ELF-1 (cell line): ENCODE data around the gene TMC6.
A peak's percentile ranks its signal among the peaks of the same experiment; 100 is the strongest.

Experiments
- DNase-seq: peaks from one replicate; pipeline ENCODE4 v3.0.0-alpha.2; 2016; ENCODE audit warnings: low read depth, low spot score

Gene TMC6

DNA sequence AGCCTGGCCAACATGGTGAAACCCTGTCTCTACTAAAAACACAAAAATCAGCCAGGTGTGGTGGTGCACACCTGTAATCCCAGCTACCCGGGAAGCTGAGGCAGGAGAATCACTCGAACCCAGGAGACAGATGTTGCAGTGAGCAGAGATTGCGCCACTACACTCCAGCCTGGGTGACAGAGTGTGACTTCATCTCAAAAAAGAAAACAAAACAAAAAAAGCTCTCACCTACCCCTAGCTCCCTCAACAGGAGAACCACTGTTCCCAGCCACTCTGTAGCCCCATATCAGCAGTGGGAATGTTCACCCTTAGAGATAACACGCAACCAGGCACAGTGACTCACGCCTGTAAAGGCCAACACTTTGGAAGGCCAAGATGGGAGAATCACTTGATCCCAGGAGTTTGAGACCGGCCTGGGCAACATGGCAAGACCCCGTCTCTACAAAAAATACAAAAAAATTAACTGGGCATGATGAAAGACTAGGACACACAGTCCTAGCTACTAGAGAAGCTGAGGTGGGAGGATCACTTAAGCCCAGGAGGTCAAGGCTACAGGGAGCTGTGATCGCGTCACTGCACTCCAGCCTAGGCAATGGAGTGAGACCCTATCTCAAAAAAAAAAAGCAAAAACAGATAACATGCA lies 7.4 kb upstream of the TMC6 start:
- no peak for DNase-seq

DNA sequence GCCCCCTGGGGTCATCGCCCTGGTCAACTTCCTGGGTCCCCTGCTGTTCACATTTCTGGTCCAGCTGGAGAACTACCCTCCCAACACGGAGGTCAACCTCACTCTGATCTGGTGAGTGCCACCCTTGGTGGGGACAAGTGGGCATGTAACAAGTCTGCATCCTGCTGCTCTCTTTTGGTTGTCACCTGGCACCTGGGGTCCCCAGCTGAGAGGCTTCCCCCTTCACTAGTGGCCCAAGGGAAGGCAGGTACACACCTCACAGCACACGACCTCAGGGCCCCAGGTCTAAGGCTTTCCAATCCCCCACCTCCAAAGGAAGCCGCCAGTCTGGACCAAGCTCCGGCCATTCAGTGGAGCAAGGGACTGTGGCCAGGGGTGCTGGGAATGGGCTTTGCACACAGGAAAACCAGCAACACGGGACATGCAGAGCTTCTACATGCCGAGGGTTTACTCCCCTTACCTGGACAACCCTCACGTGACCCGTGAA lies 6.4 kb upstream of the TMC6 start:
- no peak for DNase-seq

DNA sequence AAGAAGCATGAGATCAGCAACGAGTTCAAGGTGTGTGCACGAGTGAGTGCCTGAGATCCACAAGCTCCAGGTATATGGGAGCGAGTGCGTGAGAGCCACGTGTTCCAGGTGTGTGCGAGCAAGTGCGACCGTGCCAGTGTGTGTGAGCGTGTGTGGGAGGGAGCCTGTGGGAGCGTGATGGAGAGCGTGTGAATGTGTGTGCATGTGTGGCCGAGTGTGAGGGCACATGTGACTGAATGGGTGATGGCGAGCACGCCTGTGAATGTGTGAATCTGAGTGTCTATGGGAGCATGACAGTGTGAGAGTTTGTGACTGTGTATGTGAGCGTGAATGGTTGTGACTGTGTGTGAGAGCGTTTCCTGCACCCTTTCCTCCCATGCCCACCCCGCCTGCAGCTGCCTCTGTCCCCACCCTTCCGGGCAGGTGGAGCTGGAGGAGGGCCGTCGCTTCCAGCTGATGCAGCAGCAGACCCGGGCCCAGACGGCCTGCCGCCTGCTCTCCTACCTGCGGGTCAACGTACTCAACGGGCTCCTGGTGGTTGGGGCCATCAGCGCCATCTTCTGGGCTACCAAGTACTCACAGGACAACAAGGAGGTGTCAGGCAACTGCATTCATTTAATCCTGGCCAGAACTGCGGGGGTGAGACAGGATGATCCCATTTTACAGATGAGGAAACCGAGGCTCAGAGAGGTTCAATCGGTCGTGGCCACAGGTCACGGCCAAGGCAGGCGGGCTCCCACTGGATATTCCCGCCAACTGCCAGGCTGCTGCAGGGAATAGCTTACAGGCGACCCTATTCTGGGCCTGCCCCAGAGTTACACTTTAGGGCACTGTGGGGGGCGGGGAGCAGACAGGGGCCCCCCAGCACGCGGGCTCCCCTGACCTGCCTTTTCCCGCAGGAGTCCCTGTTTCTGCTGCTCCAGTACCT lies 5.7 kb upstream of the TMC6 start:
- peak; percentile 88 for DNase-seq

DNA sequence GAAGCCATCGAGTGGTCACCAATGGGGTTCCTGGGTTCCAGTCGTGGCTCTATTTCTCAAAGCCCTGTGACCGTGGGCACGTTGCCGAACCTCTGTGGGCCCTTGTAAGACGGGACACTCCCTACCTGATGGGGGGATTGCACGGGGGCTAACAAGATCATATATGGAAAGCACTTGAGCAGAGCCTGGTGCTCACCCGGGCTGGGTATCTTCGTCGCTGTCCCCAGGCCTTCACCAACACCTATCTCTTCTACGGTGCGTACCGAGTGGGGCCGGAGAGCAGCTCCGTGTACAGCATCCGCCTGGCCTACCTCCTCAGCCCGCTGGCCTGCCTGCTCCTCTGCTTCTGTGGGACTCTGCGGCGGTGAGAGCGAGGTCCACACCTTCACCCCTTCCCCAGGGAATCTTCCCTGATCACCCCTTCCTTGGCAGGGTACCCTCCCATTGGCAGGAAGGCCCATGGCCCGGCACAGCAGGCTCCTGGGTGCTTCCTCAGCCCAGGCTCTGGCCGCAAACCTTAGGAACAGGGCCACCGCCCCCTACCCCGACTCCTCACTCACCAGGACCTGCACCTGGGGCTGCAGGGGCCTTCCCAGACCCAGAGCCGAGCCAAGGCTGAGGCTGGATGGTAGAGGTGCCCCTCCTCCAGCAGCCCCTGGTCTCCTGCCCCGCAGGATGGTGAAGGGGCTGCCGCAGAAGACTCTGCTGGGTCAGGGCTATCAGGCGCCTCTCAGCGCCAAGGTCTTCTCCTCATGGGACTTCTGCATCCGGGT lies 4.8 kb upstream of the TMC6 start:
- no peak for DNase-seq

DNA sequence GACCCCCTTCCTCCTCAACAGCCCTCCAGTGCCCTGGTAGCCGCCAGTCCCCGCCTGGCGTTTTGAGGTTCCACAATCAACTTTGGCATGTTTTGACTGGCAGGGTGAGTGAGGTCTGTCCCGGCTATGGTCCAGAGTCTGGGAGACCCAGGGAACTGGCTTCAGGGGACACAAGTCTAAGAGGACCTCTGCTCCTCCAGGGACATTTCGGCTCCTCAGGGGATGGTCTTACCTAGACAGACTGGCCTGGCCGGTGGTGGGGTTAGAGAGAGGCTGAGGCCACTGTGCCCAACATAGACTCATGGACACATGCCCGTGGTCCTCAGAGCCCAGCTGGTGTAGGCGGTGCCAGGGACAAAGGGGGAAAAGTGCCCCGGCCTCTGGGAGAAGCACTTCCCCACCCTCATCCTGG lies 4.2 kb upstream of the TMC6 start:
- no peak for DNase-seq

DNA sequence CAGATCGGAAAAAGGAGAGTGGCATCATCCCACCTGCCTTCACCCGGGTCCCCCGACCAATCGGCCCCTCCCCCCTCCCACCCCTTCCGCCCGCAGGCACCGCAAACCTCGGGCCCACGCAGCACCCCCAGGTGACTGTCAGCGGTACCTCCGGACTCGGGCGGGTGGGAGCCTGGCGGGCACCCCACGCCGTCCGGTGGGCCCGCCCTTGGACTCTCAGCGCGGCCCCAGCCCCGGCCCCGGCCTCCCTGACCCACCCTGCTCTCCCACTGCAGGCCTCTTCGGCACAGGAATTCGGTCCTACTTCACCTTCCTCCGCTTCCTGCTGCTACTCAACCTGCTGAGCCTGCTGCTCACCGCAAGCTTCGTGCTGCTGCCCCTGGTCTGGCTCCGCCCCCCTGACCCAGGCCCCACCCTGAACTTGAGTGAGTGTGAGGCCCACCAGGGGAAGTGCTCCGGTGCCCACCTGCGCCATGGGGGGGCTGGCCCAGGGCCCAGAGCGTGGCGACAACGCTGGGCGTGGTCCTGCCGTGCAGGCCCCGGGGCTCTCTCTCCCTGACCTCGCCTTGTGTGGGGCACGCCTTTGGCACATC lies 3.6 kb upstream of the TMC6 start:
- DNase-seq, result peak; percentile 57

DNA sequence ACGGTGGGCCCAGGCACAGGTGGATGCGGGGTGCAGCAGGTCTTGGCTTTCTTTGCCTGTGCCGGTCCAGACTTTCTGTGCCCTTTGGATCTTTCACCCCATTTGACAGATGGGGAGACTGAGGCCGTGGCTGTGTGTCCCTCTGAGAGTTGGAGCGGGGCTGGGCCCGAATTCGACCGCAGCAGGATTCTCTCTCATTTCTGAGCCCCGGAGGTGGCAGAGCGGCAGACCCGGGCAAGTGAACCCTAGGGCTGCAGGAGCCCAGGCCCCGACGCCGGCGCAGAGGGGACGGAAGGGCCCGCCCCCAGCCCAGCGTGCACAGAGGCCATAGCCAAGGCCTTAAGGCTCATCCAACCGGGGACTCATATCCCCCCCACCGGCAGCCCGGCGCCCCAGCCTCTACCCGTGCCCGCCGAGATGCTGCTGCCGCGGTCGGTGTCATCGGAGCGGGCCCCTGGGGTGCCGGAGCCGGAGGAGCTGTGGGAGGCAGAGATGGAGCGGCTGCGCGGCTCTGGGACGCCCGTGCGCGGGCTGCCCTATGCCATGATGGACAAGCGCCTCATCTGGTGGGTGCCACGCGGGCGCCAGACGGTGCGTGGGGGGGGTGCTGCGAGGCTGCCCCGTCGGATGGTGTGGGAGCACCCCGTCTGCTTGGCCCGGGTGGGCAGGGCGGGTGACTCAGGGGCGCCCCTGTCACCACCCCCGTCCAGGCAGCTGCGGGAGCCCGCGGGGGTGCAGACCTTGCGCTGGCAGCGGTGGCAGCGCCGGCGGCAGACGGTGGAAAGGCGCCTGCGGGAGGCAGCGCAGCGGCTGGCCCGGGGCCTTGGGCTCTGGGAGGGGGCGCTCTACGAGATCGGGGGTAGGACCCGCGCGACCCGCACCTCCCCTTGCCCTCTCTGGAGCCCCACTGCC lies 2.9 kb upstream of the TMC6 start:
- no peak for DNase-seq

DNA sequence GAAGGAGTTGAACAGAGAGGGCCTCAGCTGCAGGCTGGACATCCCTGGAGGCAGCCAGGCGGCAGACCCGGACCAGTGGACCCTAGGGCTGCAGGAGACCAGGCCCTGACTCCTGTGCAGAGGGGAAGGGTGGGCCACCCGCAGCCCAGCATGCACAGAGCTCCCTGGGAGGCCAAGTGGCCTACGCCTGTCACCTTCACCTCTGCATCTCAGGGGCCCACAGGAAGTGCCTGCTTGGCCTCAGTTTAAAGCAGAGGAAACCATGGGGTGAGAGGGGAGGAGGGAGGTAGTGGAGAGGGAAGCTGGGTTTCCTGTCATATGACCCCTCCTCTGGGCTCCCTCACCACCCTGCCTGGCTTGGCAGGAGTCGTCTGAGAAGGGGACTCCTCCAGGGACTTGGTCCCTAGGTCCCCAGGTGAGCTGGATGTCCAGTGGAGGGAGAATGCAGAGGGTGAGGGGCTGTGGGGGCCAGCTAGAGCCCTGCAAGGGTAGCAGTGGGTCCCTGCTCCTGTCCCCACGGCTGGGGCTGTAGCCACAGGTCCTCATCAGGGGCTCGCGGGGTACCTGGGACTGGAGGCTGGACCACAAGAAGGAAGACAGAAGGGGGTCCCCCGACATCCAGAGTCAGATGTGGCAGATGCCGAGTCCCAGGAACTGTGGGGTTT lies 2.0 kb upstream of the TMC6 start, which contains the start of gene TMC8:
Gene TMC8, plus strand, starts transcription at position 335 of the 665 bp plus-strand sequence. CDS start 818 bp downstream, outside the sequence.
- no peak for DNase-seq

DNA sequence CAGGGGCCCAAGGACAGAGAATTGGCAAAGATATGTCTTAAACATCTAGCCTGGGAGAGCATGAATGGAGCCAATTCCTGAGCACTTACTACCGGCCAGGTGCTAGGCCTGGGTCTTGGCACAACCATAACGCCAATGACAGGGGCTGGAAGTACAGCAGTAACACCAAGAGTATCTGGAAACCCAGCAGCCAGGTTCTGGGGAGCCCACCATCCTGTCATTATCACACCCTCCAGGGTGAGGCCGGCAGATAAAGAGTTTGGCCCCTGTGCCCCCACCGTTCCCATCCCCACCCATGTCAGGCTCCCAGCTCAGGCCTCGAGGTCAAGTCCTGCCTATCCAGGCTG lies 1.5 kb upstream of the TMC6 start:
- DNase-seq, result no peak

DNA sequence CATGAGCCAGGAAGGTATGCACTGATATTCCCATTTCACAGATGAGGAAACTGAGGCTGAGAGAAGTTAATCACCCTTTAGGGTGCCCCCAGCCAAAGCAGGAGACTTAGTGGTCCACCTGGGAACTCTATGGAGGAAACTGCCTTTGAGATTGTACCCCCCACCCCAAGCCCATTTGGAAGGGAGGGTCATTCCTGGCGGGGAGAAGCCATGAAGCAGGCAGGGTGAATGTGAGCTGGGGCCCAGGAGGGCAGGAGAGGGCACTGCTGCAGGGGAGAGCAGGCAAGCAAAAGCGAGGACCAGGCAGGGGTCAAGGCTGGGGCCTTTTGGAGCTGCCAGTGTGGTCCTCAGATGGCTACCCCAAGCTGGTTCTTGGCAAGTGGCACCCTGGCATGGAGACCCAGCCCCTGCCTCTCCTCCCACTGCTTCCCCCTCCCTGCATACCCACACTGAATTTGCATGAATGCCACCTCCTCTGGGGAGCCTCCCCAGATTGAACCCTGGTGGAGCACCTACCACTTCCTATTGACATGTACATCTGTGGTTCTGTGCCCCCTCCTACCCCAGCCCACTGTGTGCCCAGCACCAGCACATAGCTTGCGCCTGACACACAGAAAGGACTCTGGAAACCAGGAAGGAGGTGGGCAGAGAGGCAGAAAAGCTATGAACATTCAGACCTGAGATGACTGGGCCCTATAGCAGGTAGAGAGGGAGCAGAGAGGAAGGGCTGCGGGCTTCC lies 965 bp upstream of the TMC6 start:
- no peak for DNase-seq

DNA sequence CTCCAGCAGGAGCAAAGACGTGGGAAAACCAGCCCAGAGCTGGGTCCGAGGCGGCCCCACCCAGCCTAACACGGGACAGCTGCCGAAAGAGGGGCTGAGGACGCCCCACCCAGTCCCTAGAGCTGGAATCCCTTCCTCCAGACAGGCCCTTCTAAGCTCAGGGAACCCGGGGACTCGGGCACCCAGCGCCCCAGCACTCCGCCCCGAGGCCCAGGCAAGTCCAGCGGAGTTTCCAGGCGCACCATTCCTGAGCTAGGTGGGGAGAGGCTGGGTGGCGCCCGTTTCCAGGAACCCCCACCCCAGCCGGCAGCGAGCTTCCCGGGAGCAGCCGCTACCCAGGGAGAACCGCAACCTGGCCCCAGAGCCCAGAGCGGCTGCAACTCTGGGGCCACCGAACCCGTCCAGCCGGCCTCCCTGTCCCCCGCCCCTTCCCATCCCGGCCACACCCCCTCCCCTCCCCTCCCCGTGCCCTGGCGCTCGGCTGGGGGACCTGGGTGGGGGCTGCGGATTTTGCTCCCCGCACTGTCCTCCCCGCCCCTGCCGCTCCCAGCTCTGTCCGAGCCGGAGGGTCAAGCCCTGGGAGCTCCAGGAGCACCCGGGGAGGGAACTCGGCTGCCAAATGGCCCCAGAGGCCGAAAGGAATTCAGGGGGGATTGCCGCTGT lies 536 bp downstream of the TMC6 start:
- peak; percentile 46 for DNase-seq

DNA sequence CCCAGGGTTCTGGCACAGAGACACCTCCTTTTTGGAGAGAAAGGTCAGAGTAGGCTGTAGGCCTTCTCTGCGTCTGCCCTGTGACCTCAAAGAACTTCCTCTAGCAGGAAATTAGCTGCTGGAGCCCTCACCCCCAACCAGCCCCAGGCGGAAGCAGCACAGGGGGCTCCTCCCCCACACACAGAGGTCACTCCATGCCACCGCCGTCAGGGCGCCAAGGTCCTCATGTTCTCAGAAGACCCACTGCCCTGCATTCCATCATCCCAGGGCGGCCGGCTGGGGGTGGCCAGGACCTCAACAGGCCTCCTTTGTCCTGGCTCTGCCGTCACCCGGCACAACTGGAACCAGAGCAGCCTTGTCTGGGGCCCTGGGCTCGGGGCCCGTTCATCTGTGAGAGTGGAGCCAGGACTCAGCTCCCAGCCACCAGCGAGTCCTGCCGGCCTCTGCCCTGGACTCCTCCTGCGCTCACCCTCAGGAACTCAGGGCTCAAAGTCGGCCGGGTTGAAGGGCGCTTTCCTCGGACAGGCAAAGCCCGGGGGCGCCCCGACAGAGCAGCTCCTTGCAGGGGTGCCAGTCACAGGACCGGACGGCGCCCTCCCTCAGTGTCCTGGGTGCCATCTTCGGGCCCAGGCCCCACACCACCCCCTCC lies 1.2 kb downstream of the TMC6 start:
- peak; percentile 78 for DNase-seq

DNA sequence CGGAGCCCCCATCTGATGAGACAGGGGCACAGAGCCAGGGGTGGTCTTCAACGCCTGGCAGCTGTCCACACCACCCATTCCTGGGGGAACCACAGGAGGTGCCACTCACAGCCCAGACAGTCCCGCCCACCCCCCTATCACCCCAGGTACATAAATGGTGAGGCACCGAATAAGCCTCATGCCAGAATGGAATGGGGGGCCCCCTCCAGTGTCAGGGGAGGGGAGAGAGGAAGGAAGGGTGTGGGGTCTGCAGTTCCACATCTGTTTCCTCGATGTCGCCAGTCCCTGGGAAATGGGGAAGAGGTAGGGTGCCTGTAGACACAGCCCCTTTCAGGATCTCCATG lies 1.7 kb downstream of the TMC6 start:
- no peak for DNase-seq

DNA sequence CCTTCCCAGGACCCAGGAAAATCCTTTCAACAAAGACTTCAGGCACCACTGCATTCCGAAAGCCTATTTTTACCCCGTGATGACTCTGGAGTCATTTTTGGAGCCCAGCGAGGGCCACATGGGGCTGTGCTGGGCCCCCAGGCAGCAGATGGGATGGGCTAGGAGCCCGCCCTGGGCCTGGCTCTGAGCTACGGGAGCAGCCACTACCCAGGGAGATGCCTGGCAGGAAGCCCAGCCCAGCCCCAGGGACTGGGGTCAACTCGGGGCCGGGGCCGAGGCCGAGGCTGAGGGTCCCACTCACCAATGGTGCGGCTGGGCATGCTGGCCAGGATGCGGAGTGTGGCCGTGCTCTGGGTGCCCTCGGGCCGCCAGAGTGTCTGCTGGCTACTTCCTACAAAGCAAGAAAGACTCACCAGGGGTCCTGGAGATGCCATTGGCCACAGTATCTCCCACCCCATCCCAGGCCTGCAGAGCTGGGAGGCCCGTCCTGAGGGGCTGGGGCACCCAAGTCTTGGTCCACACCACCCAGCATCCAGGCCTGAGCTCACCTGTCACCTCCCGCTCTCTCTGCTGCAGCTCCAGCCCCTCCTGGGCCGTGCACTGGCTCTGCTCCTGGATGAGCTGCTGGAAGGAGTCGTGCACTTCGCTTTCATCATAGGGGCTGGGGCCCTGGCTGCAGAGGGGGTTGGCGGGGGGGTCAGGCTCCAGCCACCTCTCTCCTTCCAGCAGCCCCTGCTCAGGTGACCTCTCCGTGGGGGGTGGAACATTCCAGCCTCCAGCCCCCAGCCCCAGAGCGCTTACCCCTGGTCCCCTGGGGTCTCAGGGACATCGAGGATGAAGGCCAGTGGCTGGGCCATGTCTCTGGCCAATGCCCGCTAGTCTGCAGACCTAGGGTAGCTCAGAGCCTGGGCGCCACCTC lies 2.3 kb downstream of the TMC6 start:
- no peak for DNase-seq

DNA sequence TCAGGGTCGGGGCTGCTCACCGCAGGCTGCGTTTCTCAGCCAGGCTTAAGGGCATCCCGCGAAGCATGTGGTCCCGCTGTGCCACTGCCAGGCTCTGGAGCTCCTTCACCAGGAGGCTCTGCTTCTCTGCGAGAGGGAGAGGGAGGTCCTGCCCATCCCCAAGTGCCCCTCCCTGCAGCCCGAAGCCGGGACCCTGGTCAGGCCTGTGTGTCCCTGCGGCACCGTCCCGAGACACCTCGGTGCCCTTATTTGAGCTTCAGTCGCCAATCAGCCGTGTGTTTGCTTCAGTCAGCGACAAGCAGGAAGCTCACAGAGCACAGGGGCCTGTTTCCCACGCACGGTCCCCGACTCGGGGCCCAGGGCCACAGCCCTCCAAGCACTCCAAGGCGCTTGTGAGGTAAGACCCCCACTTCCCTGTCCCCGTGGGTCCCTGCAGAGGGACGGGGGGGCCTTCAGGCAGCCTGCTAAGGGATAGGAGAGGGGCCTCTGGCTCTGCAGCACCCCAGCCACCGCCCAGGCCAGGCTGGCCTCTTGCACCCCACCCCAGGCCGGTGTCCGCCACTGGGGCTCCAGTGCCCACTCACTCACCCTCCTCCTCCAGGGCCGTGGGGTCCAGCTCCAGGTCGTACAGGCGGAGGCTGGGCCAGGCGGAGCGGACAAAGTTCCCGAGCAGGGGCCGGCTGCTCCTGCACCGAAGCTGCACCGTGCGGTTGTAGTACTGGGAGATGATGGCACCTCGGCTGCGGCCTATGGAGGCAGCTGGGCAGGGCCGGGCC lies 3.2 kb downstream of the TMC6 start:
- no peak for DNase-seq

DNA sequence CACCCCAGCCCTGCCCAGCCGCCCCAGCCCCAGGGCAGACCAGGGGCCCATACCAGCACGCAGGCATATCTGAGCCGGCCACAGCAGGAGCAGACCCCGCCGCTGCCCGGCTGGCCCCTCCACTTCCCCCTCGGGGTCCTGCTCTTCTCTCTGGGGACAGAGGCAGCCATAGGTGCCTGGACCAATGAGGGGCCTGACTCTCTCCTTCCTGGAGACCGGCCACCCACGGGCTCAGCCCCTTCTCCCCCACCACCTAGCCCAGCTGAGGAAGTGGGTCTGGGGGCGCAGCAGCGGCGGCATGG lies 3.8 kb downstream of the TMC6 start:
- DNase-seq, result no peak
